GM19463 (cell line): ENCODE data around the gene KSR2.

Experiments used
- ATAC-seq: cut with Tn5 transposase; IDR thresholded peaks from one replicate; pipeline ENCODE4 v1.9.1; 2021; ENCODE audit warnings: mild to moderate bottlenecking, moderate library complexity; ENCODE audit not compliant: unreplicated experiment

KSR2 gene

GRCh38 chr12:117508468-117508867, 460.3 kb downstream of the KSR2 start:
- ATAC-seq: no peak

DNA sequence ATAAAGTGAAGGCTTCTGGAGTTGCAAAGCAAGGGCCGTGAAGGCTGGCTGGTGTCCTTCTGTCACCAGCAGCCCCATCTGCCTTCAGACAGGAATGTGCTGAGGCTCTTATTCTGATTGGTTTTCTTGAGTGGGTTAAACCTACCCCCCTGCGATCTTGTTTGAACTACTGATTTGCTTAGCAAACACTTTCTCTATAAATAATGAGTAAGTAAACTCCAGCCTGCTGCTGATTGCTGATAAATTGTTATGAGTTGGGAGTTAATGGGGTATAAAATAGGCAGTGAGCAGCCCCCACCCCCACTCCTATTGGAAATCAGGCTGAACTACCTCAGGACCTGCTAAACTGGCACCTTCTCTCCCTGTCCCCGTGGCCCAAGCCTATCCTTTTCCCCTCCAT, 461.2 kb downstream of the KSR2 start:
- ATAC-seq: no peak

DNA sequence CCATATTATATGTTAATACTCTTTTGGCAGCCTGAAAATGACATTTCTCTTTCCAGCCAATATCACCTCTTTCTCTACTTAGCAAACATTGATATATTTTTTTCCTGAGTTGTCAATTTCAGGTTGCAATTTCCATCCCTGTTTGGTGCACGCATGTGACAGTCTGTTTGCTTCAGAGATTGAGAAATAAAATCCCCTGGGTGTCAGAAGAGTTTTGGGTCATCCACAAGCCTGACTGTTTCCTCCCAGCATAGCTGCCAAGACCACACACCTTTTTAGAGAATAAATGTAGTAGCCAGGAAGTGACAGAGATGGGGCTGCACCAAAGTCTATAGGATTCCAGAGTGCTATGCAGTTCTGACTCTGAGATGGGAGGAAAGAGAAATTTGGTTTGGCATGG, 462.5 kb downstream of the KSR2 start:
- ATAC-seq: no peak

DNA sequence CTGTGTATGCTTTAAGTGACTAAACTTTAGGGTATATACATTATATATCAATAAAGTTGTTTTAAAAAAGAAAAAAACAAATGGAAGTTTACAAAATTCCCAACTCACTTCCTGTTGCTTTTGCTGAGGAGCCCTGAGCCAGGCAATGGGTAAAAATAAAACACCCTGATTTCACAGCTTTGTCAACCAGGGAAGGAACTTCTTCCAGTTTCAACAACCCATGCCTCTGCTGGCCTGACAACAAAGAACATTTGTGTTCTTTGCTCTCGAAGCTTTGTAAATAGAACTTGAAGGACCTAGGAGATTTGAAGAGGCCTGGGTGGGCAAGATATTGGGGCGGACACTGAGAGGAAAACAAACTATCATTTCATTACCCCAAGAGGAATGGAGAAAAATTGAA, 466.2 kb downstream of the KSR2 start:
- no peak for ATAC-seq

DNA sequence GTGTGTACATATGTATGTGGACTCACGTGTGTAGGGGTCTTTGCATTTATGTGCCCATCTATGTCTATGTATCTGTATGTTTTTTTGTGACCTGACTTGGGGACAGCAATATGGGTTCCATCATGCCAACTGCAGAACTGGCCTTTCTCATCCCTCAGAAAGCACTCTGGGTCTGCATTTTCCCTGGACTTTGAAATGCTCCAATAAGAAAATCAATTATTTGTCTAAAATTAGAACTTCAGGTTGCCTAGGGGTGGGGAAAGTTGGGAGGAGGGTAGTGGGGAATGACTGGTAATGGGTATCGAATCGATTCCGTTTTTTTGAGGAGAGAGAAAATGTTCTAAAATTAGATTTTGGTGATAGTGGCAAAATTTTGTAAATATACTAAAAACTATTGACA, 466.6 kb downstream of the KSR2 start:
- ATAC-seq: no peak

GRCh38 chr12:117501076-117501869, 467.5 kb downstream of the KSR2 start:
- no peak for ATAC-seq

- no peak for ATAC-seq
These were observed 468.9 kb downstream of the KSR2 start for GRCh38 chr12:117499759-117500485.

DNA sequence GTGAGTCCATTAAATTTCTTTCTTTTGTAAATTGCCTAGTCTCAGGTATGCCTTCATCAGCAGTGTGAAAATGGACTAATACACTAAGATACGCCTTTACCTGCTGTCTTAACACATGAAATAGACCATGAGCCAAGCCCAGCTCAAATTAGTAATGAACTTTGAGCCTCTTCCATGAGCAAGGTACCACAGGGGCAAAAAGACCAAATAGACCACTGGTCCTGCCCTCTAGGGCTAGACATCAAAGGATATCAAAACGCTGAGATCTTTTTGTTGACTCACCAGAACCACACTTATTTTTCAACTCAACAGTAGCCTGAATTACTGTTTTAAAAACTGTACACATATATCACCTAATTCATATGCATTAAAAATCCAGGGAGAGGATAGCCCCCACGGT, 469.9 kb downstream of the KSR2 start:
- no peak for ATAC-seq

DNA sequence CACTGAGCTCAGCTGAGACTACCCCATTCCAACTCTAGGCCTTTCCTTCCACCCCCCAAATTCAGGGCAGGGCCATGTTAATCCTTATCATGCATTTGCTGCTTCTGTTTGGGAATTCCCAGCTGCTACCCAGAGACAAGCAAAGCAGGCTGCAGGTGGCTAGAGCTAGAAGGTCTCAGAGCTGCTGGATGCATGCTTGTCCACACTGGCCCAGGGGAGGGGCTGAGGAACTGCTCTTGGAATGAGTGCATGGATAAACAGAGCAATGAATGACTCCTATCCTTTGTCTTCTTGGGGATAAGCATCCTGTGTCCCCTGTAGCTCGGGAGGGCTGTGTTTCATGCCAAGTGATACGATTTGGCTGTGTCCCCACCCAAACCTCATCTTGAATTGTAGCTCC, 470.5 kb downstream of the KSR2 start:
- no peak for ATAC-seq

GRCh38 chr12:117497407-117497806, 471.4 kb downstream of the KSR2 start:
- no peak for ATAC-seq

- no peak for ATAC-seq
These were observed 473.7 kb downstream of the KSR2 start for GRCh38 chr12:117494833-117495655.

DNA sequence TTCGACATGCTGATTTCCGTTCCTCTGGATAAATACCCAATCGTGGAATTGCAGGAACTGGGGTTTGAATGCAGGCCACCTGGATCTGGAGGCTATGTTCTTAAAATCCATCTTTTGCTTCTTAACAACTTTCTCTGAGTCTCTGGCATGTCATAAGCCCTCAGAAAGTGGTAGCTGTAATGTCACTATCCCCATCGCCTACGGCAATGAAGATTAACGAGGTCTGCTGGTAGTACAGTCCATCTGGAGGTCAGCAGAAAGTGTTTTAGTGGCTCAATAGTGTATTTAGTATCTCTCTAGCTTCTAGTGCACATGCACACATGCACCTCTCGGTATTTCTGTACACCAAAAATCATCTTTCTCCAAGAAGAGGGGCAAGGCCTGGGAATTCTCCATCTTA, 477.1 kb downstream of the KSR2 start:
- no peak for ATAC-seq

DNA sequence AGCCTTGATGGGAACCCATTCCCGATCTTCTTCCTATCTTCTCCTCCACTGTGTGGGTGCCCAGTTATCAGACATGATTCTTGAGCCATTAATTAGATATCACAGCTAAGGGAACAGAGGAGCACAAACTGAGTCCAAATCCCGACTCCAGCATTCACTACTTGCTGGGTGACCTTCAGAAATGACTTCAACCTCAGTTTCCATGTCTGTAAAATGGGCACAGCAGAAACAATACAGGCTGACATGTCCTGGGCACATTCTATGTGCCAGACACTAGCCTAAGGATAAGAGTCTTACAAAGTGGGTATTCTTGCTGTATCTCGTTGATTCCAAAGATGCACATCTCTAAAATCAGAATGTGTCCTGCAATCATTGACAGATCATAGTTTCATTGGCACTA, 478.7 kb downstream of the KSR2 start:
- no peak for ATAC-seq

DNA sequence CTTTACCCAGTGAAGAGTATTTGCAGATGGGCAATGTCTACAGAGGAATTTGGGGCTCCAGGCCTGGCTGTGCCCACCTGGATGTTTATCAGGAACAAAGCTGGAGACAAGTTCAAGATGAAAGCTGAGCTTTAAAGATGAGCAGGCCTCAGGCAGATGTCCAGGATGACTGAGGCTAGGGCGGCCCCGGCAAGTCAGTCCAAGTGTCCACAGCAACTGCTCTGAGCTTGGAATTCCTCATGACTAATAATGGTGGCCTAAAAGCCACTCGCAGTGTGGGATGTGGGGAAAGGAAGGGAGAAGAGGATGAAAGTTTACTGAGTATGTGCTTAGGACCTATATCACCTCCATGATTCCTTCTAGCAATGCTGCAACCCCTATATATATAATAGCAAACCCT, 479.1 kb downstream of the KSR2 start:
- no peak for ATAC-seq

- no peak for ATAC-seq
These were observed 481.7 kb downstream of the KSR2 start for GRCh38 chr12:117486840-117487659.

GRCh38 chr12:117485984-117486839, 482.6 kb downstream of the KSR2 start:
- ATAC-seq: no peak

- no peak for ATAC-seq
These were observed 483.9 kb downstream of the KSR2 start for GRCh38 chr12:117484901-117485300.

DNA sequence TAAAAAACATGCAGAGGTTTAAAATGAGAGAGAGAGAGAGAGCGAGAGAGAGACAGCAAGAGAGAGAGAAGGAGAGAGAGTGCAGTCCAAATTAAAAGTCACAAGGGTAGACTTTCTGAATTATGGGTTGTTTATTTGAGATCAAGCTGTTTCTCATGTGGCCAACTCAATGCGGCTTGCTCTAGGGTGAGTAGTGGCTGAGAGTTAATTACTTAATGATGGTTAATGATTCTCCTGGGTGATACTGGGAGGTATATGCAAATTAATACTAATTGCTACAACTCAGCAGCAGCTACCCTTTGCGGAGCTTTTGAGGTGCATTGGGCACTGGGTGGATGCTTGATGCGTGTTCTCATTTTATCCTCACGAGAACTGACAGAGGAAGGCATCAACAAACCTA, 485.3 kb downstream of the KSR2 start:
- no peak for ATAC-seq

- ATAC-seq: no peak
These were observed 487.3 kb downstream of the KSR2 start for GRCh38 chr12:117481470-117481869.

- ATAC-seq: no peak
These were observed 492.4 kb downstream of the KSR2 start for GRCh38 chr12:117476341-117476740.
